HCT116 (cell line): ENCODE results near the gene ITSN1.

ENCODE experiments used
- EGR1 ChIP-seq: IDR thresholded peaks from 2 replicates; pipeline ENCODE4 v1.6.1; 2012; ENCODE audit warnings: low read depth
- EZH2 ChIP-seq: fragments of 200-600 bp; sonication (generic); IDR thresholded peaks from 2 replicates; pipeline ENCODE4 v1.6.1; 2017; ENCODE audit warnings: antibody characterized with exemption, mixed run types
- JUND ChIP-seq: IDR thresholded peaks from 2 replicates; pipeline ENCODE4 v1.6.1; 2012
- POLR2A ChIP-seq: IDR thresholded peaks from 2 replicates; pipeline ENCODE4 v1.7.0; 2011; ENCODE audit warnings: borderline replicate concordance; ENCODE audit not compliant: insufficient read depth, insufficient read length; ENCODE audit errors: extremely low read depth
- SRF ChIP-seq: IDR thresholded peaks from 2 replicates; pipeline ENCODE4 v1.6.1; 2012; ENCODE audit warnings: low read depth
- YY1 ChIP-seq: IDR thresholded peaks from 2 replicates; pipeline ENCODE4 v1.6.1; 2011; ENCODE audit warnings: low read length, low read depth, moderate library complexity, mild to moderate bottlenecking; ENCODE audit not compliant: insufficient replicate concordance; ENCODE audit errors: extremely low read depth
- ZNF274 ChIP-seq: fragments of 200-500 bp; sonication (Bioruptor generic); IDR thresholded peaks from 2 replicates; pipeline ENCODE4 v1.6.1; 2014; ENCODE audit warnings: mild to moderate bottlenecking, low read depth, low read length, inconsistent platforms
- TF ChIP-seq, protein P1 (sequence below), 3 experiments: fragments of 200-600 bp in 1 of 3; sonication (generic) in 1 of 3; IDR thresholded peaks in 2 of 3; conservative IDR thresholded peaks in 1 of 3; 2 replicates each; pipeline ENCODE4 v1.5.1; 2012 to 2017; ENCODE audit warnings: low read depth in 2 of 3, low read length in 2 of 3, antibody characterized with exemption in 1 of 3, borderline replicate concordance in 1 of 3, control low read depth in 1 of 3, mild to moderate bottlenecking in 1 of 3, mixed read lengths in 1 of 3, mixed run types in 1 of 3, moderate library complexity in 1 of 3; ENCODE audit not compliant: insufficient read depth in 1 of 3
- TF ChIP-seq, protein P2 (sequence below): IDR thresholded peaks from 2 replicates; pipeline ENCODE4 v1.6.1; 2012; ENCODE audit warnings: low read depth
- TF ChIP-seq, protein P3 (sequence below): IDR thresholded peaks from 2 replicates; pipeline ENCODE4 v1.6.1; 2011; ENCODE audit warnings: mild to moderate bottlenecking, low read length, moderate library complexity; ENCODE audit not compliant: insufficient replicate concordance; ENCODE audit errors: extremely low read depth

DNA sequence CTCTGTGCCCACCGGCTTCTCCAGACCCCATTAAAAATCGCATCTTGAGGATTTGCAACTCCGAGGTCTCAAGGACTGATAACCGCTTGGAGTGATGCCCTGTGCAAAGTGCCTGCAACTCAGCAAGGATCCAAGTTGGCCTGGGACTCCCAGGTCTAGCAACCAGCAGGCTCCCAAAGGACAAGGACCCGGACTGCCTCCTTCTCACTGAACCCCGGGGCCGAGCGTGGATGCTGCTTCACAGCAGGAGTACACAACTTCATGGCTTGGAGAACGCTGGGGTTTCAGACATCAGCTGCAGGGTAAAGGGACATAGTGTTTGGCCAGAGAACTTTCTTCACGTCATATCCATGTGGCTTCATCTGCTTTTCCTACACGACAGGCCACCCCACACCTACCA is 208.1 kb downstream of the ITSN1 start:
- TF ChIP-seq ZNF274, result no peak
- TF ChIP-seq EGR1, result no peak
- TF ChIP-seq, protein P1, sequence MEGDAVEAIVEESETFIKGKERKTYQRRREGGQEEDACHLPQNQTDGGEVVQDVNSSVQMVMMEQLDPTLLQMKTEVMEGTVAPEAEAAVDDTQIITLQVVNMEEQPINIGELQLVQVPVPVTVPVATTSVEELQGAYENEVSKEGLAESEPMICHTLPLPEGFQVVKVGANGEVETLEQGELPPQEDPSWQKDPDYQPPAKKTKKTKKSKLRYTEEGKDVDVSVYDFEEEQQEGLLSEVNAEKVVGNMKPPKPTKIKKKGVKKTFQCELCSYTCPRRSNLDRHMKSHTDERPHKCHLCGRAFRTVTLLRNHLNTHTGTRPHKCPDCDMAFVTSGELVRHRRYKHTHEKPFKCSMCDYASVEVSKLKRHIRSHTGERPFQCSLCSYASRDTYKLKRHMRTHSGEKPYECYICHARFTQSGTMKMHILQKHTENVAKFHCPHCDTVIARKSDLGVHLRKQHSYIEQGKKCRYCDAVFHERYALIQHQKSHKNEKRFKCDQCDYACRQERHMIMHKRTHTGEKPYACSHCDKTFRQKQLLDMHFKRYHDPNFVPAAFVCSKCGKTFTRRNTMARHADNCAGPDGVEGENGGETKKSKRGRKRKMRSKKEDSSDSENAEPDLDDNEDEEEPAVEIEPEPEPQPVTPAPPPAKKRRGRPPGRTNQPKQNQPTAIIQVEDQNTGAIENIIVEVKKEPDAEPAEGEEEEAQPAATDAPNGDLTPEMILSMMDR (IDR thresholded peaks at IDR 0.05 in 2 of 3, conservative IDR thresholded peaks at IDR 0.05 in 1 of 3; ENCODE audit: borderline replicate concordance in 1 of 3, insufficient read depth in 1 of 3, low read depth in 2 of 3, low read length in 2 of 3), result no peak
- no peak for TF ChIP-seq YY1
- TF ChIP-seq POLR2A, result no peak
- TF ChIP-seq JUND, result no peak
- no peak for TF ChIP-seq SRF
- TF ChIP-seq, protein P2, sequence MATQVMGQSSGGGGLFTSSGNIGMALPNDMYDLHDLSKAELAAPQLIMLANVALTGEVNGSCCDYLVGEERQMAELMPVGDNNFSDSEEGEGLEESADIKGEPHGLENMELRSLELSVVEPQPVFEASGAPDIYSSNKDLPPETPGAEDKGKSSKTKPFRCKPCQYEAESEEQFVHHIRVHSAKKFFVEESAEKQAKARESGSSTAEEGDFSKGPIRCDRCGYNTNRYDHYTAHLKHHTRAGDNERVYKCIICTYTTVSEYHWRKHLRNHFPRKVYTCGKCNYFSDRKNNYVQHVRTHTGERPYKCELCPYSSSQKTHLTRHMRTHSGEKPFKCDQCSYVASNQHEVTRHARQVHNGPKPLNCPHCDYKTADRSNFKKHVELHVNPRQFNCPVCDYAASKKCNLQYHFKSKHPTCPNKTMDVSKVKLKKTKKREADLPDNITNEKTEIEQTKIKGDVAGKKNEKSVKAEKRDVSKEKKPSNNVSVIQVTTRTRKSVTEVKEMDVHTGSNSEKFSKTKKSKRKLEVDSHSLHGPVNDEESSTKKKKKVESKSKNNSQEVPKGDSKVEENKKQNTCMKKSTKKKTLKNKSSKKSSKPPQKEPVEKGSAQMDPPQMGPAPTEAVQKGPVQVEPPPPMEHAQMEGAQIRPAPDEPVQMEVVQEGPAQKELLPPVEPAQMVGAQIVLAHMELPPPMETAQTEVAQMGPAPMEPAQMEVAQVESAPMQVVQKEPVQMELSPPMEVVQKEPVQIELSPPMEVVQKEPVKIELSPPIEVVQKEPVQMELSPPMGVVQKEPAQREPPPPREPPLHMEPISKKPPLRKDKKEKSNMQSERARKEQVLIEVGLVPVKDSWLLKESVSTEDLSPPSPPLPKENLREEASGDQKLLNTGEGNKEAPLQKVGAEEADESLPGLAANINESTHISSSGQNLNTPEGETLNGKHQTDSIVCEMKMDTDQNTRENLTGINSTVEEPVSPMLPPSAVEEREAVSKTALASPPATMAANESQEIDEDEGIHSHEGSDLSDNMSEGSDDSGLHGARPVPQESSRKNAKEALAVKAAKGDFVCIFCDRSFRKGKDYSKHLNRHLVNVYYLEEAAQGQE, result no peak
- no peak for TF ChIP-seq EZH2
- TF ChIP-seq, protein P3, sequence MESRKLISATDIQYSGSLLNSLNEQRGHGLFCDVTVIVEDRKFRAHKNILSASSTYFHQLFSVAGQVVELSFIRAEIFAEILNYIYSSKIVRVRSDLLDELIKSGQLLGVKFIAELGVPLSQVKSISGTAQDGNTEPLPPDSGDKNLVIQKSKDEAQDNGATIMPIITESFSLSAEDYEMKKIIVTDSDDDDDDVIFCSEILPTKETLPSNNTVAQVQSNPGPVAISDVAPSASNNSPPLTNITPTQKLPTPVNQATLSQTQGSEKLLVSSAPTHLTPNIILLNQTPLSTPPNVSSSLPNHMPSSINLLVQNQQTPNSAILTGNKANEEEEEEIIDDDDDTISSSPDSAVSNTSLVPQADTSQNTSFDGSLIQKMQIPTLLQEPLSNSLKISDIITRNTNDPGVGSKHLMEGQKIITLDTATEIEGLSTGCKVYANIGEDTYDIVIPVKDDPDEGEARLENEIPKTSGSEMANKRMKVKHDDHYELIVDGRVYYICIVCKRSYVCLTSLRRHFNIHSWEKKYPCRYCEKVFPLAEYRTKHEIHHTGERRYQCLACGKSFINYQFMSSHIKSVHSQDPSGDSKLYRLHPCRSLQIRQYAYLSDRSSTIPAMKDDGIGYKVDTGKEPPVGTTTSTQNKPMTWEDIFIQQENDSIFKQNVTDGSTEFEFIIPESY, result no peak
